Activated CD8-positive, alpha-beta T cell treated with anti-CD3 and anti-CD28 coated beads for 36 hours (primary cell): ENCODE data around the gene BCAS4. TPM values are rescaled to one million over a fixed set of nuclear protein-coding genes. Genes with fewer than 3 reads are reported as not detected.

ENCODE experiments used
- ATAC-seq: fragments of 200-7000 bp; cut with Tn5 transposase; one replicate; pipeline ENCODE4 v1.10.0; 2021; ENCODE audit warnings: mild to moderate bottlenecking, moderate library complexity
- CTCF ChIA-PET: fragments of 350-600 bp; sonication (Branson Sonifier 250); formaldehyde crosslinking; loops from one replicate; lab custom pipeline; 2021; ENCODE audit warnings: antibody characterized with exemption; lab: Charles Lee
- POLR2A ChIA-PET: fragments of 350-600 bp; sonication (Branson Sonifier 250); formaldehyde crosslinking; loops from one replicate; lab custom pipeline; 2021; ENCODE audit warnings: antibody characterized with exemption; lab: Charles Lee
- DNase-seq: peaks from one replicate; pipeline ENCODE4 v3.0.0-alpha.2; 2020
- H3K27ac Mint-ChIP-seq: one replicate; pipeline ENCODE4 v1.8.0; 2021; ENCODE audit warnings: mild to moderate bottlenecking, mixed read lengths
- H3K27me3 Mint-ChIP-seq: one replicate; pipeline ENCODE4 v1.8.0; 2021; ENCODE audit warnings: mixed read lengths
- H3K36me3 Mint-ChIP-seq: one replicate; pipeline ENCODE4 v1.8.0; 2021; ENCODE audit warnings: low read depth, mixed read lengths
- H3K4me1 Mint-ChIP-seq: one replicate; pipeline ENCODE4 v1.8.0; 2021; ENCODE audit warnings: low read depth, mixed read lengths
- H3K4me3 Mint-ChIP-seq: one replicate; pipeline ENCODE4 v1.8.0; 2021; ENCODE audit warnings: mild to moderate bottlenecking, moderate library complexity, mixed read lengths
- H3K9me3 Mint-ChIP-seq: one replicate; pipeline ENCODE4 v1.8.0; 2021; ENCODE audit warnings: mixed read lengths
- CTCF ChIP-seq: fragments of 200-600 bp; IDR thresholded peaks from one replicate; pipeline ENCODE4 v1.8.0; 2022; ENCODE audit warnings: antibody characterized with exemption, mild to moderate bottlenecking
- intact Hi-C: fragments of 100-400 bp; cut with micrococcal nuclease; formaldehyde crosslinking; loops from one replicate; pipeline ENCODE4 v1.10.0; 2022
- total RNA-seq, 2 experiments: library from RNA; stranded (reverse); gene quantifications; one replicate each; pipeline ENCODE4 v1.2.3, GENCODE V29; 2021

The BCAS4 gene
- total RNA-seq, 2 experiments from 2014 or later, result 27.3 to 31.7 TPM

GRCh38 chr20:50821994-50822393 is 27.1 kb downstream of the BCAS4 start:
- H3K36me3 Mint-ChIP-seq, result peaks cover 22% of the 10 kb centered on the region
- peak overlapping the region; percentile 66 for H3K27ac Mint-ChIP-seq
- H3K9me3 Mint-ChIP-seq, result no peaks in the 10 kb centered on the region
- ATAC-seq (no peak), DNase-seq (peak; percentile 27)
- no peaks in the 10 kb centered on the region for H3K27me3 Mint-ChIP-seq
- TF ChIP-seq CTCF, result no peak
- CTCF ChIA-PET, result interaction anchor here (0.9 to 2.3 kb wide), 4 partner anchors 10 to 107 kb away, joined by 3 to 12 read pairs (median 4); partner anchors contain the start of gene BCAS4
- intact Hi-C loops, result no loop called here
- POLR2A ChIA-PET, result interaction anchor here (0.9 to 2.1 kb wide), 2 partner anchors 107 to 109 kb away, joined by 3 to 7 read pairs; partner anchors contain the start of gene ADNP
- no peak overlapping the region for H3K4me3 Mint-ChIP-seq
- H3K4me1 Mint-ChIP-seq, result peaks cover 40% of the 10 kb centered on the region

- Mint-ChIP-seq H3K9me3 (no peaks in the 10 kb centered on the region), H3K27me3 (no peaks in the 10 kb centered on the region), H3K4me3 (no peak overlapping the region), H3K36me3 (peaks cover 23% of the 10 kb centered on the region), H3K27ac (no peak overlapping the region), H3K4me1 (peaks cover 30% of the 10 kb centered on the region)
- no peak for TF ChIP-seq CTCF
- ChIA-PET POLR2A (interaction anchor here (0.6 to 0.9 kb wide), 2 partner anchors 29 to 109 kb away, joined by 3 read pairs; no protein-coding TSS in a partner anchor), CTCF (interaction anchor here (1.3 to 2.0 kb wide), 3 partner anchors 20 to 106 kb away, joined by 3 to 9 read pairs (median 9); partner anchors contain the start of gene BCAS4)
- intact Hi-C loops, result no loop called here
- ATAC-seq (no peak), DNase-seq (no peak)
Measured at GRCh38 chr20:50823319-50823718, 28.5 kb downstream of the BCAS4 start.

- Mint-ChIP-seq H3K36me3 (peaks cover 18% of the 10 kb centered on the region), H3K27ac (no peak overlapping the region), H3K4me3 (no peak overlapping the region), H3K4me1 (peaks cover 26% of the 10 kb centered on the region), H3K9me3 (no peaks in the 10 kb centered on the region), H3K27me3 (no peaks in the 10 kb centered on the region)
- no peak for TF ChIP-seq CTCF
- CTCF ChIA-PET, result interaction anchor here (1.3 to 2.0 kb wide), 5 partner anchors 10 to 105 kb away, joined by 3 to 9 read pairs (median 4); partner anchors contain the start of gene BCAS4
- intact Hi-C loops, result no loop called here
- POLR2A ChIA-PET, result no interaction called here
- ATAC-seq, result no peak
- DNase-seq, result no peak
Measured at GRCh38 chr20:50824137-50824536, 29.3 kb downstream of the BCAS4 start.

- Mint-ChIP-seq H3K27ac (peak overlapping the region; percentile 16), H3K9me3 (no peaks in the 10 kb centered on the region), H3K4me3 (no peak overlapping the region), H3K4me1 (peaks cover 7% of the 10 kb centered on the region), H3K27me3 (no peaks in the 10 kb centered on the region), H3K36me3 (peaks cover 8% of the 10 kb centered on the region)
- DNase-seq (no peak), ATAC-seq (no peak)
- no peak for TF ChIP-seq CTCF
- intact Hi-C loops, result no loop called here
- POLR2A ChIA-PET, result no interaction called here
- CTCF ChIA-PET, result interaction anchor here (0.7 to 1.4 kb wide), 2 partner anchors 31 to 103 kb away, joined by 3 to 4 read pairs; partner anchors contain the start of gene BCAS4
Measured at GRCh38 chr20:50826121-50826520, 31.3 kb downstream of the BCAS4 start.

GRCh38 chr20:50828363-50829136 is 33.7 kb downstream of the BCAS4 start:
- DNase-seq (no peak), ATAC-seq (no peak)
- Mint-ChIP-seq H3K27ac (peak overlapping the region; percentile 17), H3K4me3 (no peak overlapping the region), H3K36me3 (peaks cover 7% of the 10 kb centered on the region), H3K4me1 (no peaks in the 10 kb centered on the region), H3K27me3 (no peaks in the 10 kb centered on the region), H3K9me3 (no peaks in the 10 kb centered on the region)
- TF ChIP-seq CTCF, result no peak
- ChIA-PET CTCF (interaction anchor here (0.7 to 1.2 kb wide), 2 partner anchors 10 to 283 kb away, joined by 3 read pairs; no protein-coding TSS in a partner anchor), POLR2A (interaction anchor here (1.3 kb wide), 1 partner anchor 19 kb away, joined by 3 read pairs; no protein-coding TSS in a partner anchor)
- intact Hi-C loops, result no loop called here
